OCI-LY1 (cell line): ENCODE results near the gene TLCD2.

ENCODE experiments used
- H2AFZ ChIP-seq: fragments of 200-600 bp; sonication (generic), shearing (Covaris generic); 2 replicates; pipeline ENCODE4 v1.6.0; 2014; ENCODE audit warnings: antibody characterized with exemption, mild to moderate bottlenecking, low read length
- H3F3A ChIP-seq: fragments of 200-600 bp; sonication (generic), shearing (Covaris generic); 2 replicates; pipeline ENCODE4 v1.6.0; 2014; ENCODE audit warnings: mild to moderate bottlenecking, antibody characterized with exemption, low read length, moderate library complexity; ENCODE audit not compliant: insufficient read depth
- H3K27ac ChIP-seq: fragments of 200-600 bp; sonication (generic); 2 replicates; pipeline ENCODE4 v1.5.1; 2014; ENCODE audit warnings: low read length, mixed run types, mild to moderate bottlenecking, low read depth; ENCODE audit not compliant: poor library complexity, severe bottlenecking
- H3K27me3 ChIP-seq: fragments of 200-600 bp; sonication (generic); 2 replicates; pipeline ENCODE4 v1.6.0; 2014; ENCODE audit warnings: antibody characterized with exemption, mild to moderate bottlenecking, low read length, moderate library complexity; ENCODE audit not compliant: insufficient read depth
- H3K36me3 ChIP-seq: fragments of 200-600 bp; sonication (generic); 2 replicates; pipeline ENCODE4 v1.6.1; 2014; ENCODE audit warnings: mild to moderate bottlenecking, antibody characterized with exemption, low read length, moderate library complexity, mixed read lengths; ENCODE audit not compliant: insufficient read depth
- H3K4me1 ChIP-seq: fragments of 200-600 bp; sonication (generic); 2 replicates; pipeline ENCODE4 v1.5.1; 2014; ENCODE audit warnings: mild to moderate bottlenecking, low read length, moderate library complexity; ENCODE audit not compliant: insufficient read depth, severe bottlenecking
- H3K4me2 ChIP-seq: fragments of 200-600 bp; sonication (generic), shearing (Covaris generic); 2 replicates; pipeline ENCODE4 v1.6.1; 2014; ENCODE audit warnings: low read length
- H3K4me3 ChIP-seq: fragments of 200-600 bp; sonication (generic); 2 replicates; pipeline ENCODE4 v1.5.1; 2014; ENCODE audit warnings: low read length, low read depth, mild to moderate bottlenecking, mixed read lengths; ENCODE audit not compliant: poor library complexity, severe bottlenecking
- H3K79me2 ChIP-seq: fragments of 200-600 bp; shearing (Covaris generic); 2 replicates; pipeline ENCODE4 v1.6.1; 2016; ENCODE audit warnings: mixed run types, low read length, mixed read lengths; ENCODE audit not compliant: insufficient read depth
- H3K9ac ChIP-seq: fragments of 200-600 bp; sonication (generic), shearing (Covaris generic); 2 replicates; pipeline ENCODE4 v1.6.1; 2014; ENCODE audit warnings: mild to moderate bottlenecking, low read length, mixed read lengths
- H3K9me2 ChIP-seq: fragments of 200-600 bp; sonication (generic), shearing (Covaris generic); 2 replicates; pipeline ENCODE4 v1.6.1; 2014; ENCODE audit warnings: low read depth, mild to moderate bottlenecking, low read length, mixed read lengths
- H3K9me3 ChIP-seq: fragments of 200-600 bp; shearing (Covaris generic); 2 replicates; pipeline ENCODE4 v1.6.1; 2014; ENCODE audit warnings: low read length, mixed read lengths
- H4K20me1 ChIP-seq: fragments of 200-600 bp; sonication (generic), shearing (Covaris generic); 2 replicates; pipeline ENCODE4 v1.6.0; 2016; ENCODE audit warnings: mild to moderate bottlenecking, low read length; ENCODE audit not compliant: insufficient read depth
- CTCF ChIP-seq: fragments of 200-600 bp; sonication (generic), shearing (Covaris generic); IDR thresholded peaks from 2 replicates; pipeline ENCODE4 v1.5.1; 2017; ENCODE audit warnings: mild to moderate bottlenecking, antibody characterized with exemption, low read length, moderate library complexity, mixed read lengths
- EZH2 ChIP-seq: fragments of 200-600 bp; sonication (generic), shearing (Covaris generic); IDR thresholded peaks from 2 replicates; pipeline ENCODE4 v1.8.0; 2017; ENCODE audit warnings: borderline replicate concordance, mixed run types, mild to moderate bottlenecking, antibody characterized with exemption, low read length, moderate library complexity, mixed read lengths

The TLCD2 gene

GRCh38 chr17:1718362-1719165 is 8.4 kb upstream of the TLCD2 start:
- H3K27me3 ChIP-seq = no peaks in the 10 kb centered on the region
- H4K20me1 ChIP-seq = no peaks in the 10 kb centered on the region
- no peaks in the 10 kb centered on the region for H3K79me2 ChIP-seq
- H3K4me1 ChIP-seq = peaks cover 54% of the 10 kb centered on the region
- H3K27ac ChIP-seq = peak overlapping the region; percentile 92
- H3K4me2 ChIP-seq = peak overlapping the region; percentile 94; the same call in 1 of the 2 replicates
- H3K9me2 ChIP-seq = no peaks in the 10 kb centered on the region
- H3K36me3 ChIP-seq = no peaks in the 10 kb centered on the region
- no peaks in the 10 kb centered on the region; the same call in 1 of the 2 replicates for H3F3A ChIP-seq
- no peak overlapping the region for H3K4me3 ChIP-seq
- TF ChIP-seq EZH2 = no peak
- no peak for TF ChIP-seq CTCF
- no peak overlapping the region for H2AFZ ChIP-seq
- no peak overlapping the region for H3K9ac ChIP-seq
- no peaks in the 10 kb centered on the region for H3K9me3 ChIP-seq

- peaks cover 40% of the 10 kb centered on the region for H3K4me1 ChIP-seq
- no peaks in the 10 kb centered on the region for H3K9me2 ChIP-seq
- no peaks in the 10 kb centered on the region; the same call in 1 of the 2 replicates for H3K27me3 ChIP-seq
- H3F3A ChIP-seq = no peaks in the 10 kb centered on the region; the same call in 1 of the 2 replicates
- no peaks in the 10 kb centered on the region for H3K36me3 ChIP-seq
- H3K79me2 ChIP-seq = no peaks in the 10 kb centered on the region
- H3K9me3 ChIP-seq = no peaks in the 10 kb centered on the region
- H2AFZ ChIP-seq = no peak overlapping the region
- H3K4me2 ChIP-seq = peak overlapping the region; percentile 94
- H3K27ac ChIP-seq = peak overlapping the region; percentile 92
- TF ChIP-seq EZH2 (no peak), CTCF (no peak)
- no peaks in the 10 kb centered on the region for H4K20me1 ChIP-seq
- H3K4me3 ChIP-seq = peak overlapping the region; percentile 72
- peak overlapping the region; percentile 84 for H3K9ac ChIP-seq
These were observed 6.9 kb upstream of the TLCD2 start for GRCh38 chr17:1716912-1717695.

- H3K4me2 ChIP-seq = peak overlapping the region; percentile 94
- no peak overlapping the region for H2AFZ ChIP-seq
- no peaks in the 10 kb centered on the region; the same call in 1 of the 2 replicates for H3K27me3 ChIP-seq
- H3K9me3 ChIP-seq = no peaks in the 10 kb centered on the region
- peaks cover 4% of the 10 kb centered on the region; the same call in 1 of the 2 replicates for H3F3A ChIP-seq
- H3K4me3 ChIP-seq = peak overlapping the region; percentile 74
- no peaks in the 10 kb centered on the region for H3K36me3 ChIP-seq
- peaks cover 38% of the 10 kb centered on the region for H3K4me1 ChIP-seq
- TF ChIP-seq CTCF (no peak), EZH2 (no peak)
- H4K20me1 ChIP-seq = no peaks in the 10 kb centered on the region
- no peaks in the 10 kb centered on the region for H3K9me2 ChIP-seq
- H3K9ac ChIP-seq = peak overlapping the region; percentile 84
- no peaks in the 10 kb centered on the region for H3K79me2 ChIP-seq
- peak overlapping the region; percentile 92 for H3K27ac ChIP-seq
These were observed 6.1 kb upstream of the TLCD2 start for GRCh38 chr17:1716076-1716911.
